Ascending aorta (tissue), 2 donors: ENCODE data around the gene SERPINA4. TPM values are rescaled to one million over a fixed set of nuclear protein-coding genes. Genes with fewer than 3 reads are reported as not detected.
A peak's percentile ranks its signal among the peaks of the same experiment; 100 is the strongest.

ENCODE experiments used
- DNase-seq, 2 donors: peaks; one replicate each; pipeline ENCODE4 v3.0.0-alpha.2; 2019; ENCODE audit warnings: low spot score in 2 of 2
- H3K27ac ChIP-seq, 2 donors: fragments of 200-600 bp; sonication (generic); one replicate each; pipeline ENCODE4 v1.5.1; 2016 to 2017; ENCODE audit warnings: mild to moderate bottlenecking in 1 of 2
- H3K27me3 ChIP-seq: fragments of 200-600 bp; sonication (generic); one replicate; pipeline ENCODE4 v1.5.1; 2017
- H3K36me3 ChIP-seq, 2 donors: fragments of 200-600 bp; sonication (generic); one replicate each; pipeline ENCODE4 v1.5.1; 2016
- H3K4me1 ChIP-seq, 2 donors: fragments of 200-600 bp; sonication (generic); one replicate each; pipeline ENCODE4 v1.5.1; 2016 to 2017; ENCODE audit warnings: mild to moderate bottlenecking in 1 of 2
- H3K4me3 ChIP-seq, 2 donors: fragments of 200-600 bp; sonication (generic); one replicate each; pipeline ENCODE4 v1.5.1; 2016 to 2017; ENCODE audit warnings: mild to moderate bottlenecking in 1 of 2
- H3K9me3 ChIP-seq, 2 donors: fragments of 200-600 bp; sonication (generic); one replicate each; pipeline ENCODE4 v1.5.1; 2016
- intact Hi-C: fragments of 100-400 bp; cut with DNase I; formaldehyde crosslinking; loops from one replicate; pipeline ENCODE4 v1.15.1; 2023
- total RNA-seq: library from RNA; depleted of rRNA; stranded (reverse); fragments of >200 nt; gene quantifications from one replicate; pipeline ENCODE4 v1.1.0, GENCODE V29; 2016
- TF ChIP-seq, protein P1 (sequence below), 3 experiments: fragments of 200-600 bp in 2 of 3; fragments of 450-650 bp in 1 of 3; sonication (generic) in 2 of 3; IDR thresholded peaks; one replicate each; pipeline ENCODE4 v1.5.1; 2016 to 2019; ENCODE audit warnings: antibody characterized with exemption in 3 of 3, mild to moderate bottlenecking in 1 of 3, moderate library complexity in 1 of 3

Gene SERPINA4
- total RNA-seq, 1 donor from 2014 or later: not detected

DNA sequence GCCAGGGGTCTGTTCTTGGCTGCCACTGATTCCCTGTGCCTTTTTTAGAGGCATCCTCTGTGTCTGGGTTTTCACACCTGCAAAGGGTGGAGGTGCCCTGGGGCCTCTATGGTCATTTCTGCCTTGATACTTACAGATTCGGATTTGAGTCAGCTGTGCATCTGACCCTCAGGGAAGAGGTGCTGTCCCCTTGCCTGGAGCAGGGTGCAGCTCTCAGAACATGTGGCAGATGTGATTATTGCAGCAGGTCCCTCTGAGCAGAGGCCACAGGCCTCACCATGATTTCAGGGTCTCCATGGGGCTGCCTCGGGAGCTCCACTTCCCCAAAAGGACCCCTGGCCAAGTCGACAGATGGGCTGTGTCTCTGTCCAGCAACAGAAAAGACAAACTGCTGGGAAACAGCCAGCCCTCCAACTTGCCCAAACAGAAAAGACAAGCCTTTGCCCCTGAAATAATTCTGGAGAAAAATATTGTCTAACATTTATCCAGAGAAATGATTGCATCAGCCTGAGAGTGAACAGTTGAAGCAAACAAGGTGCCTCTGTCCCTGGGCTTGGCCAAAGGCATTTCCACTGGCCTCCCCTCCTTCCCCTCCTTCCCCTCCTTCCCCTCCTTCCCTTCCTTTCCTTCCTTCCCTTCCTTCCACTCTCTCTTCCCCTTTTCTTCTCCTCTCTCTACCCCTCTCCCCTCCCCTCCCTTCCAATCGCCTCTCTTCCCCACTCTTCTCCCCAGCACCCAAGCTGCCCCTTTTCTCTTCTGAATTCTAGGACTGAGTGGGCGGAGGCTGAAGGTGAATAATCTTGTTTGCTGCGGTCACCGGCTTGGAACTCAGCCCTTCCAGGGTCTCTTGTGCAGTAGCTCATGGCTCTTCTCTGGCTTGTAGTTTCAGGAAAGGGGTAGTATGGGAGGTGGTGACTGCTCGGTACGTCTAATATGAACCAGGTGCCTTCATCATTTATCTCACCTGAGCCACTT, 51.6 kb downstream of the SERPINA4 start:
- no peak for DNase-seq
- Histone ChIP-seq H3K27me3 (no peaks in the 10 kb centered on the region), H3K4me3 (no peak overlapping the region), H3K36me3 (no peaks in the 10 kb centered on the region), H3K4me1 (no peaks in the 10 kb centered on the region), H3K27ac (peak overlapping the region in 1 of 2 donors; percentile 36), H3K9me3 (peaks cover 2 to 4% of the 10 kb centered on the region in 2 donors)
- intact Hi-C loops: no loop called here
- TF ChIP-seq, protein P1, sequence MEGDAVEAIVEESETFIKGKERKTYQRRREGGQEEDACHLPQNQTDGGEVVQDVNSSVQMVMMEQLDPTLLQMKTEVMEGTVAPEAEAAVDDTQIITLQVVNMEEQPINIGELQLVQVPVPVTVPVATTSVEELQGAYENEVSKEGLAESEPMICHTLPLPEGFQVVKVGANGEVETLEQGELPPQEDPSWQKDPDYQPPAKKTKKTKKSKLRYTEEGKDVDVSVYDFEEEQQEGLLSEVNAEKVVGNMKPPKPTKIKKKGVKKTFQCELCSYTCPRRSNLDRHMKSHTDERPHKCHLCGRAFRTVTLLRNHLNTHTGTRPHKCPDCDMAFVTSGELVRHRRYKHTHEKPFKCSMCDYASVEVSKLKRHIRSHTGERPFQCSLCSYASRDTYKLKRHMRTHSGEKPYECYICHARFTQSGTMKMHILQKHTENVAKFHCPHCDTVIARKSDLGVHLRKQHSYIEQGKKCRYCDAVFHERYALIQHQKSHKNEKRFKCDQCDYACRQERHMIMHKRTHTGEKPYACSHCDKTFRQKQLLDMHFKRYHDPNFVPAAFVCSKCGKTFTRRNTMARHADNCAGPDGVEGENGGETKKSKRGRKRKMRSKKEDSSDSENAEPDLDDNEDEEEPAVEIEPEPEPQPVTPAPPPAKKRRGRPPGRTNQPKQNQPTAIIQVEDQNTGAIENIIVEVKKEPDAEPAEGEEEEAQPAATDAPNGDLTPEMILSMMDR (IDR thresholded peaks at IDR 0.05): no peak

DNA sequence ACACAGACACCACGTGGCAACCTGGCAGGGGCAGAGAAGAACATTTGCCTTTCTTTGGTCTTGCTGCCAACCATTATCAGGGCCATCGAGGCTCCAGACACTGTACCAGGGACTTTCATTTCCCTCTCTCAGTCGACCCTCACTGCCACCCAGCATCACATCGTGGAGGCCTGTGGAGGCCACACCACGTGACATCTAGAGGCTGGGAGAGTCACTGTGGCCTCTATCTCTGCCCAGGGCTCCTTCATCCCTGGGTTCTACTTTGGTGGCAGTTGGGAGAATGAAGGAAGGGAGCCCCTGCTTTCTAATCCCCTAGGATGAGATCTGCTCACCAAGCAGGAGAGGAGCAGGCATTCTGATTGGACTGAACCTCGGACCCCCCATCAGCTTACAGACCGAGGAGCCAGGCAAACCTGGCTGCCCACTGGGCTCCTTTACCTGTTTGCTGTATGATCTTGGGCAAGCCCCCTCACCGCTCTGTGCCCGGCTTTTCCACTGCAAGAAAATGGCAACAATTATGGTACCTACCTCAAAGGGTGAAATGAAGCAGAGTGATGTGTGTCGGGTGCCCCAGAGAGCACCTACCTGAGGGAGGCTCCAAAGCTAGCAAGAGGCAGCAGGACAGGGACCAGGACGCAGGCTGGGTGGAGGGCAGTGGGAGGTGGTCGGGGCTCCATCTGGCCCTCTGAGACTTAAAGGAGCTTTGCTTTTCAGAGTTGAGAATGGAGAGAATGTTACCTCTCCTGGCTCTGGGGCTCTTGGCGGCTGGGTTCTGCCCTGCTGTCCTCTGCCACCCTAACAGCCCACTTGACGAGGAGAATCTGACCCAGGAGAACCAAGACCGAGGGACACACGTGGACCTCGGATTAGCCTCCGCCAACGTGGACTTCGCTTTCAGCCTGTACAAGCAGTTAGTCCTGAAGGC, 52.7 kb downstream of the SERPINA4 start:
- DNase-seq: no peak

DNA sequence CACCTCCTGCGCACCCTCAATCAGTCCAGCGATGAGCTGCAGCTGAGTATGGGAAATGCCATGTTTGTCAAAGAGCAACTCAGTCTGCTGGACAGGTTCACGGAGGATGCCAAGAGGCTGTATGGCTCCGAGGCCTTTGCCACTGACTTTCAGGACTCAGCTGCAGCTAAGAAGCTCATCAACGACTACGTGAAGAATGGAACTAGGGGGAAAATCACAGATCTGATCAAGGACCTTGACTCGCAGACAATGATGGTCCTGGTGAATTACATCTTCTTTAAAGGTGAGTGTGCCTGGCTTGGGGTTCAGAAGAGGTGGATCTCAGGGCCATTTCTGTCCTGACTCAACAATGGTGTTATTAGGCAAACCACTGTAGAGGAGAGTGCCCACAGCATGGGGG, 53.6 kb downstream of the SERPINA4 start:
- peaks cover 8 to 13% of the 10 kb centered on the region in 2 donors for H3K9me3 ChIP-seq
- intact Hi-C loops: no loop called here
- TF ChIP-seq, protein P1 (IDR thresholded peaks at IDR 0.05): no peak
- no peaks in the 10 kb centered on the region for H3K36me3 ChIP-seq
- no peak for DNase-seq
- H3K27ac ChIP-seq: no peak overlapping the region
- H3K4me3 ChIP-seq: no peak overlapping the region
- H3K4me1 ChIP-seq: no peaks in the 10 kb centered on the region
- H3K27me3 ChIP-seq: no peaks in the 10 kb centered on the region

More for the DNA sequence above, 52.7 kb downstream of the SERPINA4 start:
- no peak overlapping the region for H3K27ac ChIP-seq
- no peaks in the 10 kb centered on the region for H3K27me3 ChIP-seq
- H3K4me3 ChIP-seq: no peak overlapping the region
- H3K4me1 ChIP-seq: no peaks in the 10 kb centered on the region
- peaks cover 8 to 13% of the 10 kb centered on the region in 2 donors for H3K9me3 ChIP-seq
- TF ChIP-seq, protein P1 (IDR thresholded peaks at IDR 0.05): no peak
- intact Hi-C loops: no loop called here
- H3K36me3 ChIP-seq: no peaks in the 10 kb centered on the region

DNA sequence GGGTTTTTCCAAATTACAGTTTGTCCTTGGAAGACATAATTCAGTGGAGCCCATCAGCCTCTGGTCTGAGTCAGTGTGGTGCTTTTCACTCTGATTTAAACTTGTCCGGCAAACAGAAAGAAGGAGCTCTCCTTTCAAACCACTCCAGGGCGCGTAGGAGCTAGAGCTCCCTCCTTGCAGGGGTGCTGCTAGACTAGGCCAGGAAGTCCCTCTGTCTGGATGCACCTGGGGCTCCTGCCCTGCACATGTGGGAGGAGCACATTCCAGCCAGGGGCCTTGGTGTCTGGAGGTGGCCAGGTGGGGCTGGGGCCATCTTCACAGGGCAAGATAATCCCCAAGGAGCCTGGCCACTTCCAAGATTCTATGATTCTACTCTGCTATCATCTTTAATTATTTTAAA, 54.0 kb downstream of the SERPINA4 start:
- no peaks in the 10 kb centered on the region for H3K4me1 ChIP-seq
- no peak for DNase-seq
- TF ChIP-seq, protein P1 (IDR thresholded peaks at IDR 0.05): no peak
- H3K27ac ChIP-seq: no peak overlapping the region
- no peaks in the 10 kb centered on the region for H3K36me3 ChIP-seq
- intact Hi-C loops: no loop called here
- peaks cover 8 to 13% of the 10 kb centered on the region in 2 donors for H3K9me3 ChIP-seq
- H3K4me3 ChIP-seq: no peak overlapping the region
- H3K27me3 ChIP-seq: no peaks in the 10 kb centered on the region

DNA sequence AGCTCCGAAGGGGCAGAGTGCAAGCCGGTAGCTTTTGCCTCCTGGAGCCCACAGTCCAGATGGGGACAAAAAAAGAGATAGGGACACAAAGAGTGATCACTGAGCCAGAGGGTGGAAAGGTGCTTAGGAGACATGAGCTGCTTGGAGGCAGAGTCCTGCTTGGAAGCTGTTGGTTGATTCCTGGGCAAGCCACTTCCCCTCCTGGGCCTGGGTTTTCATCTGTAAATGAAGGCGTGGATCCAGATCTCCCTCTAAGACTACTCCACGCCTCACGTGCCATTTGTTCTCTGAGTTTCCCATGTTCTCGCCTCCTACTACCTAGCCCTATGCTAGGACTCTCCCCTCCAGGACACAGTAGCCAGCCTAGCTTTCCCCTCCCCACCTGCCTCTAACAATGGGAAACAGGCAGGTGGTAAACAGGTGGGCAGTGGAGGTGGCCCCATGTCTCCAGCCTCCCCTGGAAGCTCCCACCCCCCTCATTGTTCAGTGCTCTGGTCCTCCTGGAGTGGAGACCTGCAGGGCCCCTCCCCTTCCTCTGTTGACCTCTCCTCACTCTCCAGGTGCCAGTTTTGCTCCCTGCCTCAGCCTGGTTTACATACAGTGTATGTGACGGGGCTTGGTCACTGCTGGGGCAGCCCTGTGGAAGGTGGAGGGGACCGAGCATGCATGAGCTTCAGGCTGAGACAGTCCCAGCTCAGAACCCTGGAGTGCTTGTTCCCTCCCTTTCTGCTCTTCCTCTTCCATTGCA, 54.8 kb downstream of the SERPINA4 start:
- TF ChIP-seq, protein P1 (IDR thresholded peaks at IDR 0.05): no peak
- intact Hi-C loops: no loop called here
- no peak overlapping the region for H3K4me3 ChIP-seq
- no peaks in the 10 kb centered on the region for H3K27me3 ChIP-seq
- no peaks in the 10 kb centered on the region for H3K36me3 ChIP-seq
- no peaks in the 10 kb centered on the region for H3K4me1 ChIP-seq
- H3K9me3 ChIP-seq: peaks cover 8 to 13% of the 10 kb centered on the region in 2 donors
- DNase-seq: no peak
- no peak overlapping the region for H3K27ac ChIP-seq
